ENCODE data around the gene UBB. TPM values are rescaled to one million over a fixed set of nuclear protein-coding genes. Genes with fewer than 3 reads are reported as not detected.

UBB gene
- total and polyA plus RNA-seq, 2 of the 4 experiments (the other 2 are of a cell fraction), result 2,561 to 4,283 TPM

GRCh38 chr17:16339959-16340358 lies 40.9 kb upstream of the UBB start:
- H3K4me2 ChIP-seq (ENCODE audit: low read depth, low read length), result no peak overlapping the region
- H2BK120ac ChIP-seq (ENCODE audit: low read depth, low read length), result no peak overlapping the region
- H2AK5ac ChIP-seq (ENCODE audit: low read depth, low read length), result no peak overlapping the region
- DNase-seq (no peak), ATAC-seq (ENCODE audit: low read depth) (no peak)
- POLR2A ChIA-PET (ENCODE audit: unreplicated experiment), result no interaction called here
- H4K8ac ChIP-seq (ENCODE audit: low read depth in 2 of 2, low read length in 2 of 2), result no peak overlapping the region
- H4K20me1 ChIP-seq (ENCODE audit: insufficient read depth, low read length), result no peaks in the 10 kb centered on the region
- no peak overlapping the region for H2BK20ac ChIP-seq (ENCODE audit: low read depth, low read length)
- no peak overlapping the region for H3K4me3 ChIP-seq (ENCODE audit: insufficient read depth, low read depth, low read length)
- no peak overlapping the region for H4K5ac ChIP-seq (ENCODE audit: low read depth, low read length)
- in situ Hi-C loops (cut with MboI; ENCODE audit: low sequenced_read_pairs) (no loop called here), intact Hi-C loops (cut with micrococcal nuclease) (no loop called here), dilution Hi-C loops (cut with HindIII; ENCODE audit: low sequenced_read_pairs, unreplicated experiment) (no loop called here)
- CTCF ChIA-PET, result no interaction called here
- H3K79me1 ChIP-seq (ENCODE audit: low read depth in 1 of 2, low read length in 2 of 2), result no peaks in the 10 kb centered on the region
- no peak overlapping the region for H3K18ac ChIP-seq (ENCODE audit: low read depth, low read length)
- no peak overlapping the region for H2AK9ac ChIP-seq (replicated peaks; ENCODE audit: low read depth, low read length, poor library complexity)
- no peaks in the 10 kb centered on the region for H3K9me3 ChIP-seq (ENCODE audit: control insufficient read depth, insufficient read depth, low read length)
- no peak overlapping the region for H3K9ac ChIP-seq (ENCODE audit: low read depth, low read length)
- no peak overlapping the region for H3K56ac ChIP-seq (ENCODE audit: extremely low read depth, insufficient read depth, low read length)
- BruUV-seq (replicated peaks), result no TSS peak
- no peak overlapping the region for H2AFZ ChIP-seq (replicated peaks; ENCODE audit: low read length, poor library complexity)
- H3K14ac ChIP-seq (replicated peaks; ENCODE audit: low read depth, low read length), result no peak overlapping the region
- TF ChIP-seq CHD1 (IDR thresholded peaks at IDR 0.05; ENCODE audit: low read depth, low read length) (no peak), SMC3 (IDR thresholded peaks at IDR 0.05; ENCODE audit: low read depth, low read length) (no peak), RFX5 (IDR thresholded peaks at IDR 0.05; ENCODE audit: low read depth, low read length) (no peak), MXI1 (IDR thresholded peaks at IDR 0.05; ENCODE audit: borderline replicate concordance, low read depth, low read length) (no peak), MAZ (IDR thresholded peaks at IDR 0.05; ENCODE audit: borderline replicate concordance, low read depth, low read length) (no peak), FOS (IDR thresholded peaks at IDR 0.05; ENCODE audit: low read depth, low read length) (no peak), NFE2L2 (IDR thresholded peaks at IDR 0.05; ENCODE audit: low read depth, low read length) (no peak), BHLHE40 (IDR thresholded peaks at IDR 0.05; ENCODE audit: low read depth, low read length) (no peak), MAFK (IDR thresholded peaks at IDR 0.05; ENCODE audit: low read depth, low read length) (no peak), RAD21 (IDR thresholded peaks at IDR 0.05; ENCODE audit: low read length) (no peak), CEBPB (IDR thresholded peaks at IDR 0.05; ENCODE audit: low read depth, low read length) (no peak), ELK1 (IDR thresholded peaks at IDR 0.05; ENCODE audit: borderline replicate concordance, low read depth, low read length) (no peak)
- TF ChIP-seq, protein P1, sequence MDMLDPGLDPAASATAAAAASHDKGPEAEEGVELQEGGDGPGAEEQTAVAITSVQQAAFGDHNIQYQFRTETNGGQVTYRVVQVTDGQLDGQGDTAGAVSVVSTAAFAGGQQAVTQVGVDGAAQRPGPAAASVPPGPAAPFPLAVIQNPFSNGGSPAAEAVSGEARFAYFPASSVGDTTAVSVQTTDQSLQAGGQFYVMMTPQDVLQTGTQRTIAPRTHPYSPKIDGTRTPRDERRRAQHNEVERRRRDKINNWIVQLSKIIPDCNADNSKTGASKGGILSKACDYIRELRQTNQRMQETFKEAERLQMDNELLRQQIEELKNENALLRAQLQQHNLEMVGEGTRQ (IDR thresholded peaks at IDR 0.05; ENCODE audit: low read depth, low read length), result no peak
- no peak overlapping the region for H3K27ac ChIP-seq (ENCODE audit: insufficient read depth, low read length)
- H2BK5ac ChIP-seq (ENCODE audit: low read depth, low read length, poor library complexity, severe bottlenecking), result no peak overlapping the region
- no peak overlapping the region for H3K4ac ChIP-seq (ENCODE audit: low read depth, low read length)
- no peaks in the 10 kb centered on the region for H3K27me3 ChIP-seq (ENCODE audit: control insufficient read depth, insufficient read depth, low read length)
- H4K91ac ChIP-seq (ENCODE audit: insufficient read depth, low read depth, low read length), result no peak overlapping the region
- H3K36me3 ChIP-seq (ENCODE audit: control insufficient read depth, insufficient read depth, low read length), result peaks cover 13% of the 10 kb centered on the region
- H3K4me1 ChIP-seq (ENCODE audit: control insufficient read depth, insufficient read depth, low read length), result no peaks in the 10 kb centered on the region; the same call in 1 of the 2 replicates
- H3K9me1 ChIP-seq (ENCODE audit: insufficient read depth, low read length), result peaks cover 9% of the 10 kb centered on the region; the same call in 1 of the 2 replicates
- WGBS, 2 experiments (ENCODE audit: extremely low coverage in 2 of 2, insufficient read length in 1 of 2), result no CpG with 5 or more reads among the region's 1 CpG
- no peak overlapping the region for H3K23ac ChIP-seq (ENCODE audit: low read depth, low read length)
- no peak overlapping the region for H2BK15ac ChIP-seq (ENCODE audit: low read depth, low read length)
